ENCODE measurements around the gene FZD10.

FZD10 gene

DNA sequence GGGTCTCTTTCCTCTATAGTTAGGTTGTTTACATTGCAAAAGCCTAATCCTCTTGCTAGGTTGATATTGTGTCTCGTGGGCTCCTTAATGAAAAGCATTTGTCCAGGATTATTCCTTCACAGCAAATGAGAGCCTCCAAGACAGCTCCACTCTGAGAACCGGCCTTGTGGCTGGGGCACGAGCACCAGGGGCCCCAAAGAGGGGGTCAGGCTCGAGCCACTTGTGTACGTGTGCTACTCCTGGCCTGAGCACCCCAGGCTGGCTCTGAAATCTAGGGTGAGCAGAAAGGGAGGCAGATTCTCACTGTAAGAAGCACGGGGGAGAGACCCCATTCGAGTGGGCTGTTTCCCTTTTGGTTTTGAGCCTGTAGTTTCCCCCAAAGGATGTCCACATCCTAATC lies 45.0 kb upstream of the FZD10 start:
- Histone ChIP-seq H3K79me1 (ENCODE audit: low read length) (no peaks in the 10 kb centered on the region), H3K9me3 (ENCODE audit: insufficient read depth, low read depth, low read length) (peaks cover 3% of the 10 kb centered on the region), H4K91ac (ENCODE audit: low read depth, low read length) (no peak overlapping the region), H2BK5ac (ENCODE audit: low read depth, low read length, poor library complexity) (no peak overlapping the region), H2BK120ac (ENCODE audit: insufficient read depth, low read length, poor library complexity) (no peak overlapping the region), H2AK5ac (ENCODE audit: low read length) (no peak overlapping the region), H3K4me2 (ENCODE audit: low read length) (no peak overlapping the region), H3K18ac (ENCODE audit: low read length) (no peak overlapping the region), H3K4me3 (ENCODE audit: low read depth, low read length) (no peak overlapping the region), H3K79me2 (ENCODE audit: control insufficient read depth, insufficient read depth, low read length, poor library complexity) (no peaks in the 10 kb centered on the region), H3K4me1 (ENCODE audit: control insufficient read depth in 1 of 2, insufficient read depth in 2 of 2, low read length in 2 of 2) (no peaks in the 10 kb centered on the region), H2AFZ (ENCODE audit: insufficient read depth, low read length, poor library complexity) (no peak overlapping the region), H3K27ac (ENCODE audit: low read depth, low read length) (no peak overlapping the region), H3K14ac (ENCODE audit: low read length) (no peak overlapping the region), H4K12ac (ENCODE audit: low read depth, low read length) (no peak overlapping the region), H3K4ac (ENCODE audit: low read depth, low read length) (no peak overlapping the region), H2BK12ac (ENCODE audit: low read length) (no peak overlapping the region), H4K8ac (ENCODE audit: low read depth, low read length) (no peak overlapping the region), H3K36me3 (ENCODE audit: control insufficient read depth in 1 of 2, insufficient read depth in 2 of 2, low read length in 2 of 2) (no peaks in the 10 kb centered on the region), H3K27me3 (ENCODE audit: insufficient read depth, low read length) (no peaks in the 10 kb centered on the region), H3K23ac (ENCODE audit: low read length) (no peak overlapping the region), H3K9ac (ENCODE audit: low read length) (no peak overlapping the region)
- DNase-seq = no peak
- WGBS (ENCODE audit: extremely low coverage, insufficient coverage, insufficient read length) = no CpG with 5 or more reads among the region's 7 CpGs

- Histone ChIP-seq H4K8ac (ENCODE audit: low read depth, low read length) (no peak overlapping the region), H3K79me2 (ENCODE audit: control insufficient read depth, insufficient read depth, low read length, poor library complexity) (no peaks in the 10 kb centered on the region), H2AFZ (ENCODE audit: insufficient read depth, low read length, poor library complexity) (no peak overlapping the region), H2BK12ac (ENCODE audit: low read length) (no peak overlapping the region), H3K36me3 (ENCODE audit: control insufficient read depth in 1 of 2, insufficient read depth in 2 of 2, low read length in 2 of 2) (no peaks in the 10 kb centered on the region), H3K18ac (ENCODE audit: low read length) (no peak overlapping the region), H3K27me3 (ENCODE audit: insufficient read depth, low read length) (no peaks in the 10 kb centered on the region), H3K4ac (ENCODE audit: low read depth, low read length) (no peak overlapping the region), H3K27ac (ENCODE audit: low read depth, low read length) (no peak overlapping the region), H3K14ac (ENCODE audit: low read length) (no peak overlapping the region), H3K9ac (ENCODE audit: low read length) (no peak overlapping the region), H4K12ac (ENCODE audit: low read depth, low read length) (no peak overlapping the region), H4K91ac (ENCODE audit: low read depth, low read length) (no peak overlapping the region), H2AK5ac (ENCODE audit: low read length) (no peak overlapping the region), H3K4me2 (ENCODE audit: low read length) (no peak overlapping the region), H3K79me1 (ENCODE audit: low read length) (no peaks in the 10 kb centered on the region), H2BK120ac (ENCODE audit: insufficient read depth, low read length, poor library complexity) (no peak overlapping the region), H3K4me3 (ENCODE audit: low read depth, low read length) (no peak overlapping the region), H3K4me1 (ENCODE audit: control insufficient read depth in 1 of 2, insufficient read depth in 2 of 2, low read length in 2 of 2) (no peaks in the 10 kb centered on the region), H3K9me3 (ENCODE audit: insufficient read depth, low read depth, low read length) (peaks cover 3% of the 10 kb centered on the region), H2BK5ac (ENCODE audit: low read depth, low read length, poor library complexity) (no peak overlapping the region), H3K23ac (ENCODE audit: low read length) (no peak overlapping the region)
- DNase-seq = no peak
- WGBS (ENCODE audit: extremely low coverage, insufficient coverage, insufficient read length) = no CpG with 5 or more reads among the region's 5 CpGs
These were observed 44.6 kb upstream of the FZD10 start for GRCh38 chr12:130117701-130118100.

- no peak overlapping the region for H2AK5ac ChIP-seq (ENCODE audit: low read length)
- H3K9ac ChIP-seq (ENCODE audit: low read length) = no peak overlapping the region
- peaks cover 3% of the 10 kb centered on the region for H3K9me3 ChIP-seq (ENCODE audit: insufficient read depth, low read depth, low read length)
- H3K79me1 ChIP-seq (ENCODE audit: low read length) = no peaks in the 10 kb centered on the region
- H3K27me3 ChIP-seq (ENCODE audit: insufficient read depth, low read length) = no peaks in the 10 kb centered on the region
- no peak overlapping the region for H3K14ac ChIP-seq (ENCODE audit: low read length)
- no peak overlapping the region for H4K91ac ChIP-seq (ENCODE audit: low read depth, low read length)
- H3K4ac ChIP-seq (ENCODE audit: low read depth, low read length) = no peak overlapping the region
- no peak overlapping the region for H2BK12ac ChIP-seq (ENCODE audit: low read length)
- no peak overlapping the region for H2AFZ ChIP-seq (ENCODE audit: insufficient read depth, low read length, poor library complexity)
- no peak overlapping the region for H3K27ac ChIP-seq (ENCODE audit: low read depth, low read length)
- DNase-seq = no peak
- H3K4me3 ChIP-seq (ENCODE audit: low read depth, low read length) = no peak overlapping the region
- no peak overlapping the region for H4K8ac ChIP-seq (ENCODE audit: low read depth, low read length)
- H2BK5ac ChIP-seq (ENCODE audit: low read depth, low read length, poor library complexity) = no peak overlapping the region
- H3K23ac ChIP-seq (ENCODE audit: low read length) = no peak overlapping the region
- no peak overlapping the region for H3K18ac ChIP-seq (ENCODE audit: low read length)
- H3K4me2 ChIP-seq (ENCODE audit: low read length) = no peak overlapping the region
- H2BK120ac ChIP-seq (ENCODE audit: insufficient read depth, low read length, poor library complexity) = no peak overlapping the region
- WGBS (ENCODE audit: extremely low coverage, insufficient coverage, insufficient read length) = no CpG with 5 or more reads among the region's 6 CpGs
- no peak overlapping the region for H4K12ac ChIP-seq (ENCODE audit: low read depth, low read length)
- H3K4me1 ChIP-seq (ENCODE audit: control insufficient read depth in 1 of 2, insufficient read depth in 2 of 2, low read length in 2 of 2) = no peaks in the 10 kb centered on the region
- H3K36me3 ChIP-seq (ENCODE audit: control insufficient read depth in 1 of 2, insufficient read depth in 2 of 2, low read length in 2 of 2) = no peaks in the 10 kb centered on the region
- H3K79me2 ChIP-seq (ENCODE audit: control insufficient read depth, insufficient read depth, low read length, poor library complexity) = no peaks in the 10 kb centered on the region
These were observed 44.1 kb upstream of the FZD10 start for GRCh38 chr12:130118181-130118580.

DNA sequence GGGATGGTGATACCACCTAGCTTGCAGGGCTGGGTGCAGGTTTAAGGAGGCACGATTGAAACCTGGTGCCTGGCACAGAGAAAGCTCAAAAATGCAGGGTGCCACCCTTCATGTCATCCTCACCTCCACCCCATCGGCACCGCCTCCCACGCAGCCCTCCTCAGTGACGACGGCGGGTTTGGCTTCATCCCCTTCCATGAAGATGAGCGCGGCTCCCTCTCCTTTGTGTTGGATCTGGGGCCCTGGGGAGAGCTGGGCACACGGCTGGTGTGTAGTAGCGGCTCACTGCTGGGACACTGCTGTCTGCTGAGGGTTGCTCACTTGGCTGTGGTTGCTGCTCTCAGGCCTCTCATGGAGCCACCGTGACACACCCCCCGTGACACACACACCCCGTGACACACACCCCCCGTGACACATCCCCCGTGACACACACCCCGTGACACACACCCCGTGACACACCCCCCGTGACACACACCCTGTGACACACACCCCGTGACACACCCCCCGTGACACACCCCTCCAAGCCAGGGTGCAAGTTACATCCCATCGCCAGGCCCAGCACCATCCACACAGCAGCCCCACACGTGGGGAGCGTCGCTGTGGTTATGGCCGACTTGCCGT lies 42.9 kb upstream of the FZD10 start:
- no peak for DNase-seq
- H3K9me3 ChIP-seq (ENCODE audit: insufficient read depth, low read depth, low read length) = peaks cover 3% of the 10 kb centered on the region
- no peak overlapping the region for H3K4me3 ChIP-seq (ENCODE audit: low read depth, low read length)
- no peak overlapping the region for H4K8ac ChIP-seq (ENCODE audit: low read depth, low read length)
- no peaks in the 10 kb centered on the region for H3K4me1 ChIP-seq (ENCODE audit: control insufficient read depth in 1 of 2, insufficient read depth in 2 of 2, low read length in 2 of 2)
- H3K79me1 ChIP-seq (ENCODE audit: low read length) = no peaks in the 10 kb centered on the region
- no peak overlapping the region for H3K4ac ChIP-seq (ENCODE audit: low read depth, low read length)
- no peak overlapping the region for H2BK12ac ChIP-seq (ENCODE audit: low read length)
- H2BK5ac ChIP-seq (ENCODE audit: low read depth, low read length, poor library complexity) = no peak overlapping the region
- H2AFZ ChIP-seq (ENCODE audit: insufficient read depth, low read length, poor library complexity) = no peak overlapping the region
- no peak overlapping the region for H2BK120ac ChIP-seq (ENCODE audit: insufficient read depth, low read length, poor library complexity)
- H3K9ac ChIP-seq (ENCODE audit: low read length) = no peak overlapping the region
- no peaks in the 10 kb centered on the region for H3K27me3 ChIP-seq (ENCODE audit: insufficient read depth, low read length)
- H3K18ac ChIP-seq (ENCODE audit: low read length) = no peak overlapping the region
- no peak overlapping the region for H3K23ac ChIP-seq (ENCODE audit: low read length)
- H2AK5ac ChIP-seq (ENCODE audit: low read length) = no peak overlapping the region
- H3K79me2 ChIP-seq (ENCODE audit: control insufficient read depth, insufficient read depth, low read length, poor library complexity) = no peaks in the 10 kb centered on the region
- no peaks in the 10 kb centered on the region for H3K36me3 ChIP-seq (ENCODE audit: control insufficient read depth in 1 of 2, insufficient read depth in 2 of 2, low read length in 2 of 2)
- H3K4me2 ChIP-seq (ENCODE audit: low read length) = no peak overlapping the region
- H3K14ac ChIP-seq (ENCODE audit: low read length) = no peak overlapping the region
- H3K27ac ChIP-seq (ENCODE audit: low read depth, low read length) = no peak overlapping the region
- no peak overlapping the region for H4K12ac ChIP-seq (ENCODE audit: low read depth, low read length)
- H4K91ac ChIP-seq (ENCODE audit: low read depth, low read length) = no peak overlapping the region
- WGBS (ENCODE audit: extremely low coverage, insufficient coverage, insufficient read length) = no CpG with 5 or more reads among the region's 27 CpGs

Measured in trophoblast cell (in vitro differentiated cells and primary cell).